Inferior parietal cortex (tissue), 1 donor: Measurements from ENCODE around the gene SLC4A4.
A peak's percentile ranks its signal among the peaks of the same experiment; 100 is the strongest.

ENCODE experiments used
- DNase-seq: peaks from one replicate; pipeline ENCODE4 v3.0.0-alpha.2; 2016; ENCODE audit errors: extremely low spot score

The SLC4A4 gene

DNA sequence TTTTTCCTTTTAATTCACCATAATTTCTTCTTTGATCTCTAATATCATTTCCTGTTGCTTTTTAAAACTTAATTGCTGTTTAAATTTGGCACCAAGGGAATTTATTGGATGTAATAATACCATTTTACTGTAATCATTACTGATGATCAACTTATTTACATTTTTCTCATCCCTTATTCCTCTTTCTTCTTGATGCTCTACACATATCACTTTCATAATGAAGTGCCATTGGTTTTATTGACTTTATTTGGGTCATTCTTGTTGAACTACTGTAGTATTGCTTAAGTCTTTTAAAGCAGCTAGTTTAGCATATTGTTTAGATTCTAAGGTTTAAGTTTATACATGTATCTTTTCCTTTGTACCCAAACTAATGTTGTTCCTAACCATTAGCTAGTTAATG lies 130.7 kb downstream of the SLC4A4 start:
- no peak for DNase-seq

DNA sequence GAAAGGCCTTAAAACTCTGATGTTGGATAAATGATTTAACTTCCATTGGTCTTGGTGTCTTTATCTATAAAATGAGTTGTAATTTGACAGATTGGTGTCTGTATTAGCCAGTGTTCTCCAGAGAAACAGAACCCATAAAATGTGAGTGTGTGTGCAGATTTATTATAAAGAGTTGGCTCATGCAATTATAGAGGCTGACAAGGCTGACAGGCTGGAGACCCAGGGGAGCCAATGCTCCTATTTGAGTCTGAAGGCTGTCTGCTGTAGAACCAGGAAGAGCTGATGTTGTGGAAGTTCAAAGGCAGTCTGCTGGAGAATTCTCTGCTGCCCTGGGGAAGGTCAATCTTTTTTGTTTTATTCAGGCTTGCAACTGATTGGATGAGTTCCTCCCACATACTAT lies 131.7 kb downstream of the SLC4A4 start:
- DNase-seq: no peak

DNA sequence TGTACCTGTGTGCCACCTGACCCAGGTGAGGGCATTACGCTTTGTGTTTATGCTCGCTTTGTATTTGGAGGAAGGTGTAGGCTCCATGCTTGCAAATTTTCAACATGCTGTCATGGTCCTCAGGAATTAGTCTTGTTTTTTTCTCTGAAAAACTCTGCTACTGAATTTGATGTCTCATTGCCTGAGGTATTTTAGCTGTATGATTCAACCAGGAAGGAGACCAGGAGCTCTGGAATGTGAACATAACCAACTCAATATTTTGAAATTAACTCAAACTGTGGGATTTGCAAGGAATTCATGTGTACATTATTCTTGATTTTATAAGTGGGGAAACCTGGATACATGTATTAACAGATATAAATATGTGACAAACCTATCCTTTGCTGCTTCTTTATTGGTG lies 134.1 kb downstream of the SLC4A4 start:
- DNase-seq: no peak

GRCh38 chr4:71473541-71474240 lies 134.9 kb downstream of the SLC4A4 start:
- no peak for DNase-seq

DNA sequence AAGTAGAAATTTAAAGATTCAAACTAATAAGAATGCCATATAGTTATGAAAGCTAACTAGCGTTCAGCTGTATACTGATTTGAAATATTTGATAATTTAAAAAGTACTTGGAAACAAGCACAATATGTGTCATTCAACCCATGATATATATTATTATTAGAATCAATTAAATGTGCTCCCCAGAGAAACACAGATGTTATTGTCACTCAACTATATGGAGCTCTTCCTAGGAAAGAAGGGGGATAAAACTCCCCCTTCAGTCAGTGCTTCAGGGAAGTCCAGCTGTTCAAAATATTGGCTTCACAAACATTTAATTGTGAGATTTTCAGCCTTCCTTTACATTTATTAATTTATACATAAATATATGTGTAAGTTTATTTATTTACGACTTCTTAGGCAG lies 135.9 kb downstream of the SLC4A4 start:
- no peak for DNase-seq

GRCh38 chr4:71476240-71476639 lies 137.4 kb downstream of the SLC4A4 start:
- no peak for DNase-seq

DNA sequence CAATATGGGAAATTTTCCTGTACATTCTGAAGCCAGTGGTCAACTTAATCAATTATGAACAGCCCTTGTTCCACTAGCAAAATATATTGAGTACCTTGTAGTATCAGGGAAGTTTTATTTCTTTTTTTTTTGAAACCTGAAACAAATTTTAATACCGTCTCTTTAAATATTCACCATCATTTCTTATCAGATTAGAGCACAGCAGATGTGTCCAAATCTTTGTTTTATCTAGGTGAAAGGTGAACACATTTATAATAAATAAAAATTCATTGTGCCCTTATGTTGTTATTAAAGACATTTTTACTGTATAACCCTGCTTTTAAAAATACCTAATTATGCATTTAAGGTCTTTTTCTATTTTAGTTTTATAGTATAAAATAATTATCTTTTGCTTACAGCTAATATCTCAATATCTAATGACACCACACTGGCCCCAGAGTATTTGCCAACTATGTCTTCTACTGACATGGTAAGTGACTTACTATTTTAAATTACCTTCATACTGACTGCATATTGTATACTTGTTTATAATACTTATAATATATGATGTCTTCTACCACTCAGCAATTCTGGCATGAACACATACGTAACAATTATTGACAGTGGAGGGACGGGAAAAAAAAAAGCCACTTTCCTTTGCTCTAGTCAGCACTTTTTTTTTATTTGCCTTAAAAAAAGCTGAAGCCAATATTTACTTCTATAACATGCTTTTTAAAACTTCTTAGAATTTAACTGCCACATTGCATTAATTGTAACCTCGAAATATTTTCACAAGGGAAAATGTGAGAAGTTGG lies 147.9 kb downstream of the SLC4A4 start:
- DNase-seq: no peak

DNA sequence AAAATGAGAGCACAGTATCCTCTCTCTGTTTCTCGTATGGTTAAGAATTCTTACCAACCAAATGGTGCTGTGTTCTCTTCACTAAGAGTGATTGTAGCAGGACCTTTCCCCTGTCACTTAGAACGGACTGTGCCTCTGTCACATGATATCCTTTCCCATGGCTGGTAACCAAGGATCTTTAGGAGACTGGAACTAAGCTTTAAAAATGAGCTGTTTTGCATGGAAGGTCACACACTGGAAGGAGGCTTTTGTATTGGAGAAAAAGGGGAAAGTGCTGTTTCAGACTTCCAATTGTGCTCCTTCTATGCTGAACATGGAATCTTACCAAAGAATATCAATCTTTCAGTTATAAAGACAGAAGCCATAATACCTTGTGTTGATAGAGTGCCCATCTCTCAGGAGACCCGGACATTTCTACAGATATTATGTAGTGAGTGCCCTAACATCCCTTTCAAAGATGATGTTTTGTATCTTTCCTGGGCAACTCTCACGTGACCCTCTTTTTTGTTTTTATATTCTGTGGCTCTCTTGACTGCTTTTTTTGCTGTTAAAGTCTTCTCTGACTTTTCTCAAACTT lies 148.6 kb downstream of the SLC4A4 start:
- DNase-seq: peak; percentile 55

DNA sequence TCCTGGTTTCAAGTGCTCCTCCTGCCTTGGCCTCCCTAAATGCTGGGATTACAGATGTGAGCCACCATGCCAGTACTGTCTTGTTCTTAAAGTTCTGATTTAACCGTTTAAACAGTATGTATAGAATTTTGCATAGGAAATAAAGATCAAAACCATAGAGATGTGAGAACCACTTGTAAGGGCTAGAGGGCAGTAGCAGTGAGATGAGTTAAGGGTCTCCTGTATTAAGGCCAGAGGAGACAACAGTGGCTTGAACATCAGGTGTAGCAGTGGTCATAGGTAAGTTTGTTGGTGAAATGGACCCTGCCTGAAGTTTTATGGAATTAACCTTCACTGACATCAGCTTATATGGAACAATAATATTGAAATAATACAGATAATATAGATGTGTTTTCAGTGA lies 155.7 kb downstream of the SLC4A4 start:
- no peak for DNase-seq

DNA sequence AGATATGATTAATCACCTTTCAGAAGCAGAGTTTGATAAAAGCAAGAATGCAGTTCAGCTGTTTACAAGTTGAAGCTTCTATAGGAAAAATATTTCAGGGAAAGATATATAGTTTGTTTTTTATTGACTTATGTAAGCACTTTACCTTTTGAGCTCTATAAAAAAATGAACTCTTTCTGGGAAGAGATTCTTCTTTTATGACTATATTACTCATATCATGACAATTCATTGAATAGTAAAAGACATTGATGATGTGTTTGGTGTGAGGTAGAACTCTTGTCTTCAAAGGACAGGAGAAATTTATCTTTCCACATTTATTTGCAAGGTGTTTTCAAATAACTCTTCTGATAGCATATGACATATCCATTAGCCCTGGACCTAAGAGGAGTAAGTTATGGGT lies 156.6 kb downstream of the SLC4A4 start:
- DNase-seq: no peak

DNA sequence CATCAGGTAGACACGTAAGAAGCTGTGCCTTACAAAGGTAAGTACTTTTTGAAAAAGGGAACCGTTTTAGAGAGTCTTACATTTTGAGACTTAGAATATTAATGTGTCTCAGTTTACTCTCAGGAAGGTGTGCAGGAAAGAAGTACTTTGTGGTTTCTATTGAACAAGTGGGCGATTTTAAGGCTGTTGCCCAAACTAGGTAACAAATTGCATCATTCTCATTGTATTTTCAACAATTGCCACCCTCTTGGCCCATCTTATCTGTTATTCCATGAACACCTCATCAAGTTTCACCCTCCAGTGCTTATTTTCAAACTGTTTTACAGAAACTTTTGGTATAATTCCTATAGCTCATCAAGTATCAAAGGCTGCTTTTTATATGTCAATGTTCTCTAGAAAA lies 158.3 kb downstream of the SLC4A4 start:
- no peak for DNase-seq

- no peak for DNase-seq
Measured at GRCh38 chr4:71498002-71498401, 159.2 kb downstream of the SLC4A4 start.

DNA sequence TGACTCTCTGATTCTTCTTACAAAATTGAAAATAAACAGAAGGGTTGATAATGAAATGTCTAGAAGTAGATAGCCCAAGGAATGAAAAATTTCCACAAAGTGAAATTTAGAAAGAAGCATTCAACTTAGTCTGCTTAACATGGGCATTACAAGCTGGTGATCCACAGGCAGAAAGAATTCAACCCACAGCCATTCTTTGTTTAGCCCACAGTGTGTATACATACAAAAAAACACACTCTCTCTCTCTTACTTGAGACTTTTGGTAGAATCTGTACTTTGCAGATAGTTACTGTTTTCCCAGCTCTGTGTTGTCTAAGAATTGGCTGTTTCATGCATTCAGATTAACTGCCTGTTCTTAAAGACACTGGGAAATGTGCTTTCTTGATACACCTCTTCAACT lies 159.8 kb downstream of the SLC4A4 start:
- DNase-seq: no peak

GRCh38 chr4:71501992-71502391 lies 163.2 kb downstream of the SLC4A4 start:
- DNase-seq: no peak

DNA sequence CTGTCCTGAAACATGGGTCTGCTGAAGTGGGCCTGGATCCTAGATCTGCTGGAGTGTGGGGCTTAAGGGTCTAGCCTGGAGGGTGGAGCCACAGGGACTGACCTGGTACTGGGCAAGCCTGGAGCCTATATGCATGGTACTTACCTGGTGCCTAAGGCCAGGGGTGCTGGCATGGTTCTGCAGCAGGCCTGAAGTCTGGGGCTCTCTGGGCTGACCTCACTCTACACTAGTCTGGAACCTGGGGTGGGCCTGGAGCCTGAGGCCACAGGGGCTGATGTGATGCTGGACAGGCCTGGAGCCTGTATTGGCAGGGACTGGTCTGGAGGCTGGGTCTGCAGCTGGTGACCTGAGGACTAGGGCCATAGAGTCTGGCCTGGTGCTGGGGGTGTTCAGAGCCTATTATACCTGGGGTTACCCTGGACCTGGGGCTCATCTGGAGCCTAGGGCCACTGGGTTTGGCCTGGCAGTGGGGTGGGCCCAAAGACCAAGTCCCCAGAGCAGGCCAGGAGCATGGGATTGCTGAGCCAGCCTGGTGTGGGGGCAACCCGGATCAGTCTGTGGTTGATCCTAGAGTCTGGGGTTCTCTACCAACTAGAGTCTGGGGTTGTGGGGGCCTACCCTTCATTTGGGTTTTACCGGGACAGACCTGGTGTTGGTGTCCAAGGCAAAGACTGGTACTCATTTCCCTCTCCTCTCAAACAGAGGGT lies 179.6 kb downstream of the SLC4A4 start:
- DNase-seq: no peak

DNA sequence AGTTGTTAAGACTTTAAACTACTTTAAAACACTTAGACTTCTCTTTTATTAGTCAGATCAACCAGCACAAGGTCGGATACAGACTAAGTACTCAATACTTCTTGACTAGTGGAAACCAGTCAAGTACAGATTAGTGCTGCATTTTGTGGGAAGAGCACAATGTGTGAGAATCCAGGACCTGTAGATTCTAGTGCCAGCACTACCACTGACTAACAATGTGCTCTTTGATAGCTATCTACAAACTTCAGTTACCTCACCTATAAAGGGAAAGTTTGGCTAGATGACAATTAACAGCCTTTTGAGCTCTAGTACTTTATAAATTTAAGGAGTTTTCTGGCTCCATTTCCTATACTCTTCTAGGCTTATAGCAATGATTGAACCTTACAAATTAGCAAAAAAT lies 181.5 kb downstream of the SLC4A4 start:
- DNase-seq: no peak

GRCh38 chr4:71520850-71521249 lies 182.0 kb downstream of the SLC4A4 start:
- no peak for DNase-seq

- no peak for DNase-seq
Measured at GRCh38 chr4:71524756-71525155, 185.9 kb downstream of the SLC4A4 start.

GRCh38 chr4:71526637-71527406 lies 188.0 kb downstream of the SLC4A4 start:
- no peak for DNase-seq

DNA sequence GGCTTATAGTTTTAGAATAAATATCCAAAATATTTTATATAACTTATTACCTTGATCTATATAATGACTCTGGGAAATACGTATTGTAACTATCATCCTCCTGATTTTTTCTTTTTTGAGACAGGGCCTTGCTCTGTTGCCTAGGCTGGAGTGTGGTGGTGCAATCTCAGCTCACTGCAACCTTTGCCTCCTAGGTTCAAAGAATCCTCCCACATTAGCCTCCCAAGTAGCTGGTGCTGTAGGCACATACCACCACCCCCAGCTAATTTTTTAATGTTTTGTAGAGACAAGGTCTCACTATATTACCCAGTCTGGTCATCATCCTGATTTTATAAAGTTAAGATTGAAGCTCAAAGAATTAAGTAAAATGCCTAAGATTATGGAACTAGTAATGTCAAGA lies 193.6 kb downstream of the SLC4A4 start:
- DNase-seq: no peak

DNA sequence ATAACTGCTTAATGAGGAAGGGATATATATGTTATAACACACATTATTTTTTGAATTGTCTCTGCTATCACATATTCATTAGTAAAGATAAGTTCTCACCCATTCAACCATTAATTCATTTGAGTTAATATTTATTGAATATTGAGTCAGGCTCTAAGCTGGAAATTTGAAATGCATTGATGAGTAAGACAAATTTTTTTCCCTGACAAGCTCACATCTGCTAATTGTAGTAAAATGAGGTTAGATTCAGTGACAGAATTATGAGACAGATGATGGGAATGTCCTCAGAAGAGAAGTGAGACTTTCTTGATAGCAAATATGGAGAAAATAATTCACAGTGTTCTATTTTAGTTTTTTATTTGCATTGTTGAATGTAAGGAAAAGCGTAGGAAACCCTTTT lies 194.3 kb downstream of the SLC4A4 start:
- DNase-seq: no peak
